Measurements from ENCODE around the gene RIN1.

DNA sequence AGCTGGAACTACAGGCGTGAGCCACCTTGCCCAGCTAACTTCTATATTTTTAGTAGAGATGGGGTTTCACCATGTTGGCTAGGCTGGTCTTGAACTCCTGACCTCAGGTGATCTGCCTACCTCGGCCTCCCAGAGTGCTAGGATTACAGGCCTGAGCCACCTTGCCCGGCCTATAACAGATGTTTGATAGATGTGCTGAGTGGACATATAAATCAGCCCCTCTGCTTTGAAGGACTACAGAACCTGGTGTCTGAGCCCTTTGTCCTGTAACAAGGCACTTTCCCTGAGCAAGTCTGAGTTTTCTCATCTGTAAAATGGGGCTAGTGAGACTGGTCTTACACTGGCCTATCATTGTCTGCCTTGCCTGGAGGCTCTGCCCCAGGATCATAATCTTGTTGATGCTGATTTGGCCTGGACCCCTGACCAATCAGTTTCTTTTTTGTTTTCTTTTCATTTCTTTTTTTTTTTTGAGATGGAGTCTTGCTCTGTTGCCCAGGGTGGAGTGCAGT, 7.0 kb downstream of the RIN1 start:
- TF ChIP-seq POLR2A (IDR thresholded peaks at IDR 0.05; ENCODE audit: low read depth, low read length) (no peak), POLR2AphosphoS5 (IDR thresholded peaks at IDR 0.05; ENCODE audit: insufficient read depth, low read depth, low read length) (no peak), FOS (IDR thresholded peaks at IDR 0.05; ENCODE audit: borderline replicate concordance, insufficient read depth, low read length) (no peak), MAX (IDR thresholded peaks at IDR 0.05; ENCODE audit: insufficient read depth, insufficient read length) (no peak), CTCF (IDR thresholded peaks at IDR 0.05; ENCODE audit: extremely low read depth in 1 of 2, insufficient read depth in 1 of 2, low read depth in 1 of 2, low read length in 2 of 2) (no peak), EZH2 (IDR thresholded peaks at IDR 0.05; ENCODE audit: borderline replicate concordance, low read depth, low read length, severe bottlenecking) (no peak), MYC (IDR thresholded peaks at IDR 0.05; ENCODE audit: low read depth, low read length) (no peak)

Data from endothelial cell of umbilical vein (primary cell).